ENCODE data around the gene RANBP1. TPM values are rescaled to one million over a fixed set of nuclear protein-coding genes. Genes with fewer than 3 reads are reported as not detected.

Gene RANBP1
- polyA plus RNA-seq, 1 of the 3 experiments (the other 2 are of a cell fraction) = 502 TPM

GRCh38 chr22:20080445-20080775 is 35.5 kb upstream of the RANBP1 start:
- no peaks in the 10 kb centered on the region for H3K9me2 ChIP-seq
- H3K4me3 ChIP-seq (ENCODE audit: low read depth in 2 of 2, low read length in 1 of 2) = peak overlapping the region; percentile 68 to 83
- peak; percentile 90 for DNase-seq
- H3K27me3 ChIP-seq (ENCODE audit: insufficient read depth) = no peaks in the 10 kb centered on the region
- peaks cover 9% of the 10 kb centered on the region for H3F3A ChIP-seq (replicated peaks; ENCODE audit: insufficient read depth)
- ChIA-PET POLR2A (interaction anchor here (1.0 to 1.2 kb wide), 2 partner anchors 12 to 35 kb away, joined by 3 to 4 read pairs; partner anchors contain the start of gene RANBP1), CTCF (no interaction called here)
- no peak overlapping the region for H2AFZ ChIP-seq (ENCODE audit: low read depth)
- peak overlapping the region; percentile 83 for H3K4me2 ChIP-seq
- peaks cover 7 to 27% of the 10 kb centered on the region in 2 experiments; a peak in 1 of 4 replicates for H3K4me1 ChIP-seq (ENCODE audit: control insufficient read depth in 1 of 2, insufficient read depth in 2 of 2, low read depth in 1 of 2, low read length in 1 of 2)
- H4K20me1 ChIP-seq (ENCODE audit: insufficient read depth) = peaks cover 37% of the 10 kb centered on the region
- WGBS (ENCODE audit: low lambda C conversion rate) = 0% methylated on average over 9 of the region's 34 CpGs
- TF ChIP-seq YY1 (IDR thresholded peaks at IDR 0.05; ENCODE audit: low read depth) (peak; percentile 80; the same call in 1 of the 2 replicates), MAX (IDR thresholded peaks at IDR 0.05; ENCODE audit: low read depth) (no peak)
- peak overlapping the region; percentile 98 for H3K9ac ChIP-seq
- peaks cover 52% of the 10 kb centered on the region for H3K79me2 ChIP-seq (ENCODE audit: insufficient read depth)
- peak overlapping the region; percentile 75 to 81 for H3K27ac ChIP-seq (ENCODE audit: low read depth in 2 of 2, low read length in 1 of 2)
- H3K9me3 ChIP-seq = no peaks in the 10 kb centered on the region
- H3K36me3 ChIP-seq (replicated peaks in 1 of 2; ENCODE audit: control insufficient read depth in 1 of 2, insufficient read depth in 2 of 2, low read length in 1 of 2) = peaks cover 1 to 8% of the 10 kb centered on the region in 2 experiments

- DNase-seq = peak; percentile 54
- H3K4me2 ChIP-seq = peak overlapping the region; percentile 83
- H3K9me3 ChIP-seq = no peaks in the 10 kb centered on the region
- WGBS (ENCODE audit: low lambda C conversion rate) = 4% methylated on average over 26 of the region's 27 CpGs
- peaks cover 7 to 27% of the 10 kb centered on the region in 2 experiments; a peak in 1 of 4 replicates for H3K4me1 ChIP-seq (ENCODE audit: control insufficient read depth in 1 of 2, insufficient read depth in 2 of 2, low read depth in 1 of 2, low read length in 1 of 2)
- H2AFZ ChIP-seq (ENCODE audit: low read depth) = no peak overlapping the region
- peak overlapping the region; percentile 98 for H3K9ac ChIP-seq
- peaks cover 58% of the 10 kb centered on the region for H3K79me2 ChIP-seq (ENCODE audit: insufficient read depth)
- peak overlapping the region; percentile 68 to 83 for H3K4me3 ChIP-seq (ENCODE audit: low read depth in 2 of 2, low read length in 1 of 2)
- POLR2A ChIA-PET = interaction anchor here (0.6 to 1.0 kb wide), 2 partner anchors 35 to 60 kb away, joined by 3 read pairs; partner anchors contain the start of gene TANGO2
- H3K9me2 ChIP-seq = no peaks in the 10 kb centered on the region
- H3F3A ChIP-seq (replicated peaks; ENCODE audit: insufficient read depth) = peaks cover 9% of the 10 kb centered on the region
- TF ChIP-seq SMC3 (IDR thresholded peaks at IDR 0.05; ENCODE audit: low read depth, low read length) = no peak
- TF ChIP-seq GABPA (IDR thresholded peaks at IDR 0.05; ENCODE audit: low read depth) = no peak
- TF ChIP-seq REST (IDR thresholded peaks at IDR 0.05; ENCODE audit: low read depth, low read length) = no peak
- peak; percentile 62; the same call in 1 of the 2 replicates for TF ChIP-seq MXI1 (IDR thresholded peaks at IDR 0.05; ENCODE audit: low read depth, low read length)
- no peak for TF ChIP-seq USF1 (IDR thresholded peaks at IDR 0.05; ENCODE audit: borderline replicate concordance, low read depth)
- no peak for TF ChIP-seq FOXM1 (IDR thresholded peaks at IDR 0.05; ENCODE audit: low read depth)
- TF ChIP-seq USF2 (IDR thresholded peaks at IDR 0.05; ENCODE audit: borderline replicate concordance, low read depth, low read length) = no peak
- TF ChIP-seq NRF1 (IDR thresholded peaks at IDR 0.05; ENCODE audit: low read depth, low read length) = no peak
- TF ChIP-seq RXRA (IDR thresholded peaks at IDR 0.05; ENCODE audit: borderline replicate concordance, low read depth) = no peak
- TF ChIP-seq POLR2AphosphoS5 (IDR thresholded peaks at IDR 0.05; ENCODE audit: low read depth, low read length) = peak; percentile 11; the same call in 1 of the 2 replicates
- TF ChIP-seq TAF1 (IDR thresholded peaks at IDR 0.05; ENCODE audit: borderline replicate concordance, low read depth, low read length) = no peak
- no peak for TF ChIP-seq ELF1 (IDR thresholded peaks at IDR 0.05)
- no peak for TF ChIP-seq FOXJ3 (CRISPR knock-in tag; IDR thresholded peaks at IDR 0.05)
- no peak for TF ChIP-seq PBX3 (IDR thresholded peaks at IDR 0.05)
- TF ChIP-seq IRF3 (IDR thresholded peaks at IDR 0.05; ENCODE audit: low read depth, low read length) = no peak
- TF ChIP-seq MAX (IDR thresholded peaks at IDR 0.05; ENCODE audit: low read depth) = peak; percentile 53
- peaks cover 43% of the 10 kb centered on the region for H4K20me1 ChIP-seq (ENCODE audit: insufficient read depth)
- H3K27me3 ChIP-seq (ENCODE audit: insufficient read depth) = no peaks in the 10 kb centered on the region
- H3K27ac ChIP-seq (ENCODE audit: low read depth in 2 of 2, low read length in 1 of 2) = peak overlapping the region; percentile 75 to 81
- peaks cover 7 to 14% of the 10 kb centered on the region in 2 experiments for H3K36me3 ChIP-seq (replicated peaks in 1 of 2; ENCODE audit: control insufficient read depth in 1 of 2, insufficient read depth in 2 of 2, low read length in 1 of 2)
- CTCF ChIA-PET = interaction anchor here (1.0 to 1.8 kb wide), 4 partner anchors 15 to 111 kb away, joined by 3 to 5 read pairs (median 4); partner anchors contain the start of gene TANGO2
Measured at GRCh38 chr22:20080776-20081654, 34.9 kb upstream of the RANBP1 start.

Measured in SK-N-SH (cell line).